Endothelial cell of umbilical vein (primary cell): ENCODE results near the gene SUV39H1. TPM values are rescaled to one million over a fixed set of nuclear protein-coding genes. Genes with fewer than 3 reads are reported as not detected.

ENCODE experiments used
- BruUV-seq: library from RNA; stranded (reverse); fragments of 400-500 nt; replicated peaks from 2 replicates; lab custom pipeline; 2021; lab: Mats Ljungman, UMichigan
- CTCF ChIA-PET: fragments of 300-600, 350-600 bp; sonication (Branson Sonifier 250); formaldehyde crosslinking; loops from one replicate; lab custom pipeline; 2021; ENCODE audit warnings: antibody characterized with exemption, inconsistent platforms; lab: Charles Lee
- POLR2A ChIA-PET: fragments of 300-600, 350-600 bp; sonication (Branson Sonifier 250); formaldehyde crosslinking; loops from one replicate; lab custom pipeline; 2021; ENCODE audit warnings: antibody characterized with exemption, inconsistent platforms; lab: Charles Lee
- DNase-seq: peaks from one replicate; pipeline ENCODE4 v3.0.0-alpha.2; 2011; ENCODE audit warnings: low read depth, low spot score
- FAIRE-seq: peaks from 2 replicates; lab custom pipeline; 2011; peaks lifted over from hg19 to GRCh38; lab: Jason Lieb, UNC
- H2AFZ ChIP-seq: 2 replicates; pipeline ENCODE4 v1.6.0; 2012; ENCODE audit warnings: low read depth, low read length, control low read depth, inconsistent platforms
- H3K27ac ChIP-seq: 2 replicates; pipeline ENCODE4 v1.5.1; 2011; ENCODE audit warnings: low read depth, mild to moderate bottlenecking, control low read depth, low read length, moderate library complexity; ENCODE audit not compliant: insufficient read depth
- H3K27me3 ChIP-seq, 2 experiments: 2 replicates each; pipeline versions ENCODE4 v1.6.0 to v1.6.1; 2011; ENCODE audit warnings: low read length in 2 of 2, mixed read lengths in 1 of 2; ENCODE audit not compliant: control insufficient read depth in 2 of 2, insufficient read depth in 2 of 2
- H3K36me3 ChIP-seq, 2 experiments: 2 replicates in 1 of 2; 3 replicates in 1 of 2; pipeline ENCODE4 v1.5.1; 2011; ENCODE audit warnings: low read length in 2 of 2, mild to moderate bottlenecking in 1 of 2, moderate library complexity in 1 of 2; ENCODE audit not compliant: control insufficient read depth in 2 of 2, insufficient read depth in 2 of 2; ENCODE audit errors: extremely low read depth in 1 of 2
- H3K4me1 ChIP-seq: 3 replicates; pipeline ENCODE4 v1.5.1; 2011; ENCODE audit warnings: mild to moderate bottlenecking, low read length; ENCODE audit not compliant: control insufficient read depth, insufficient read depth; ENCODE audit errors: extremely low read depth
- H3K4me2 ChIP-seq: 2 replicates; pipeline ENCODE4 v1.6.1; 2011; ENCODE audit warnings: low read length, control low read depth, mixed read lengths; ENCODE audit not compliant: insufficient read depth
- H3K4me3 ChIP-seq, 3 experiments: fragments of 200-600 bp in 1 of 3; sonication (generic), shearing (Covaris generic) in 1 of 3; replicated peaks in 1 of 3; 2 replicates each; pipeline ENCODE4 v1.5.1; 2011 to 2016; ENCODE audit warnings: control low read depth in 3 of 3, low read length in 3 of 3, mild to moderate bottlenecking in 2 of 3, inconsistent platforms in 1 of 3, low read depth in 1 of 3, moderate library complexity in 1 of 3; ENCODE audit not compliant: insufficient read depth in 1 of 3
- H3K79me2 ChIP-seq: 2 replicates; pipeline ENCODE4 v1.6.0; 2012; ENCODE audit warnings: low read length, inconsistent platforms; ENCODE audit not compliant: control insufficient read depth, insufficient read depth
- H3K9ac ChIP-seq: replicated peaks from 2 replicates; pipeline ENCODE3; 2011; ENCODE audit warnings: low read length, control low read depth; ENCODE audit not compliant: insufficient read depth; ENCODE audit errors: extremely low read depth
- H3K9me1 ChIP-seq: replicated peaks from 3 replicates; pipeline ENCODE4 v1.6.0; 2011; ENCODE audit warnings: mild to moderate bottlenecking, low read length; ENCODE audit not compliant: control insufficient read depth, insufficient read depth; ENCODE audit errors: extremely low read depth
- H3K9me3 ChIP-seq: replicated peaks from 2 replicates; pipeline ENCODE4 v1.5.1; 2012; ENCODE audit warnings: low read length, inconsistent platforms; ENCODE audit not compliant: control insufficient read depth, insufficient read depth
- H4K20me1 ChIP-seq: replicated peaks from 2 replicates; pipeline ENCODE3; 2011; ENCODE audit warnings: mild to moderate bottlenecking, low read length; ENCODE audit not compliant: control insufficient read depth, insufficient read depth; ENCODE audit errors: extremely low read depth
- EZH2 ChIP-seq: IDR thresholded peaks from 2 replicates; pipeline ENCODE4 v1.6.1; 2012; ENCODE audit warnings: borderline replicate concordance, low read depth, mild to moderate bottlenecking, moderate library complexity, low read length, inconsistent platforms; ENCODE audit not compliant: severe bottlenecking
- FOS ChIP-seq: IDR thresholded peaks from 2 replicates; pipeline ENCODE4 v1.6.1; 2011; ENCODE audit warnings: mild to moderate bottlenecking, low read length, moderate library complexity, borderline replicate concordance; ENCODE audit not compliant: insufficient read depth
- GATA2 ChIP-seq: IDR thresholded peaks from 2 replicates; pipeline ENCODE4 v1.7.0; 2011; ENCODE audit warnings: low read depth, mild to moderate bottlenecking, moderate library complexity, mixed read lengths, low read length; ENCODE audit not compliant: insufficient read length, insufficient read depth
- JUN ChIP-seq: IDR thresholded peaks from 2 replicates; pipeline ENCODE4 v1.6.1; 2011; ENCODE audit warnings: borderline replicate concordance, low read depth; ENCODE audit not compliant: insufficient read length, insufficient read depth
- MYC ChIP-seq: IDR thresholded peaks from one replicate; pipeline ENCODE4 v1.6.1; 2011; ENCODE audit warnings: mild to moderate bottlenecking, low read depth, low read length
- POLR2A ChIP-seq: IDR thresholded peaks from 2 replicates; pipeline ENCODE4 v1.6.1; 2012; ENCODE audit warnings: low read depth, mild to moderate bottlenecking, control low read depth, low read length
- POLR2AphosphoS5 ChIP-seq: IDR thresholded peaks from 2 replicates; pipeline ENCODE4 v1.6.1; 2012; ENCODE audit warnings: low read depth, mild to moderate bottlenecking, control low read depth, low read length, moderate library complexity; ENCODE audit not compliant: insufficient read depth
- dilution Hi-C: fragments of 300-500 bp; cut with MboI; formaldehyde crosslinking; loops from one replicate; pipeline ENCODE4 v1.15.0; 2019; ENCODE audit warnings: low sequenced_read_pairs; ENCODE audit not compliant: extremely low pct_ligation_motif_present
- intact Hi-C: fragments of 100-400 bp; cut with micrococcal nuclease; formaldehyde crosslinking; loops from one replicate; pipeline ENCODE4 v1.10.0; 2022
- polyA plus RNA-seq, 4 experiments: library from polyadenylated mRNA; depleted of rRNA in 3 of 4; stranded (reverse) in 3 of 4; unstranded in 1 of 4; fragments of >200 nt; gene quantifications; 2 replicates each; pipeline versions ENCODE4 v1.2.1 to v1.2.3, GENCODE V29; 2011 to 2012; ENCODE audit warnings: missing spikeins in 1 of 4
- total RNA-seq: library from RNA; stranded (reverse); gene quantifications from 2 replicates; pipeline ENCODE4 v1.2.3, GENCODE V29; 2021
- TF ChIP-seq, protein P1 (sequence below): IDR thresholded peaks from 2 replicates; pipeline ENCODE4 v1.6.1; 2011; ENCODE audit not compliant: insufficient read depth, insufficient read length
- TF ChIP-seq, protein P2 (sequence below), 2 donors: IDR thresholded peaks; 1 replicate in 1 of 2; 2 replicates in 1 of 2; pipeline ENCODE4 v1.5.1; 2011; ENCODE audit warnings: low read length in 2 of 2, mild to moderate bottlenecking in 2 of 2, moderate library complexity in 2 of 2, control low read depth in 1 of 2, inconsistent platforms in 1 of 2, low read depth in 1 of 2; ENCODE audit not compliant: insufficient read depth in 1 of 2; ENCODE audit errors: extremely low read depth in 1 of 2

SUV39H1 gene
- total and polyA plus RNA-seq, 2 donors (not counting 3 experiments of a cell fraction or from before 2014, with no cell fraction given) = 18.2 to 19.0 TPM

DNA sequence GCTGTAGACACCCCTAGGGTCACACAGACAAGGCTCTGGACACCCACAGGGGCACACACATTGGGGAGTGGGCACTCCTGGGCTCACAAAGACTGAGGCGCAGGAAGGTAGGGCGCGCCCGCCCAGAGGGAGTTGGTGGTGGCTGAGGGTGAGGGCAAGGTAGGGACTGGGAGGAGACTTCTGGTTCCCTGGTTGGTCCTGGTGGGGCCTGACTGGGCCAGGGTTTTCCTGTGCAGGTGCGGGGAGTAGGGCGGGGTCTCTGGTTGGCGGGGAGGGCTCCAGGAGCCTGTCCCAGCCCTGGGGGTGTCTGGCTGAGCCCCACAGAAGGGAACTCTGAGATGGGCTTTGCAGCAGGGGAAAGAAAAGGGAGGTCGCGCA lies 19.7 kb upstream of the SUV39H1 start:
- dilution Hi-C loops = no loop called here
- intact Hi-C loops = loop anchor here (2.0 to 5.0 kb wide), 3 partner anchors 20 to 200 kb away; partner anchors contain the start of genes FTSJ1 and SUV39H1
- CTCF ChIA-PET = interaction anchor here (1.0 kb wide), 1 partner anchor 28 kb away, joined by 3 read pairs; no protein-coding TSS in a partner anchor

DNA sequence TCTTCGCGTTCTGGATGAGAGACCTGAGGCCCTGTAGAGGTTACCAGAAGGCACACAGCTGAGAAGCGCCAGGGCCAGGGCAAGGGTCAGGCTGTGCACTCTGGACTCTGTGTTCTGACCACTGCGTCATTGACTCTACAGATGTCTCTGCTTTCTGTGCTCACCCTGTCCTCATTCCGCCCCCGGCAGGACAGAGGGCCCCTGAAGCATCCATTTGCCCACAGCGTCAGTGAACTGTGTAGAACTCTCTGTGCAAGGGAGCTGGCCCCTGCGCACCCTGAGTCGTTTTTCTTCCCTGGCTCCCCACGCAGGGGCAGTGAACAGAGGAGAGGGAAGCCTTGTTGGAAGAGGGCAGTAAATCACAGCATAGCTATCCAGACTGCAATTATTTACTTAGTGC lies 19.0 kb upstream of the SUV39H1 start:
- dilution Hi-C loops = no loop called here
- no TSS peak for BruUV-seq

More for the DNA sequence above, 19.7 kb upstream of the SUV39H1 start:
- Histone ChIP-seq H4K20me1 (no peaks in the 10 kb centered on the region), H3K27me3 (no peaks in the 10 kb centered on the region), H3K27ac (peak overlapping the region; percentile 41), H3K4me3 (peak overlapping the region; percentile 62 to 82 (median 73)), H2AFZ (peak overlapping the region; percentile 93), H3K36me3 (no peaks in the 10 kb centered on the region), H3K4me2 (peak overlapping the region; percentile 52), H3K79me2 (no peaks in the 10 kb centered on the region), H3K9ac (peak overlapping the region; percentile 56), H3K9me3 (no peaks in the 10 kb centered on the region), H3K4me1 (no peaks in the 10 kb centered on the region), H3K9me1 (no peaks in the 10 kb centered on the region)
- TF ChIP-seq FOS (no peak), POLR2AphosphoS5 (no peak), EZH2 (no peak)
- TF ChIP-seq, protein P1, sequence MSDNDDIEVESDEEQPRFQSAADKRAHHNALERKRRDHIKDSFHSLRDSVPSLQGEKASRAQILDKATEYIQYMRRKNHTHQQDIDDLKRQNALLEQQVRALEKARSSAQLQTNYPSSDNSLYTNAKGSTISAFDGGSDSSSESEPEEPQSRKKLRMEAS = no peak
- BruUV-seq = no TSS peak
- DNase-seq = no peak
- POLR2A ChIA-PET = no interaction called here
- peak; percentile 68 for FAIRE-seq

More for the DNA sequence above, 19.0 kb upstream of the SUV39H1 start:
- DNase-seq (no peak), FAIRE-seq (no peak)
- H4K20me1 ChIP-seq = no peaks in the 10 kb centered on the region
- ChIA-PET CTCF (no interaction called here), POLR2A (no interaction called here)
- peak overlapping the region; percentile 52 for H3K4me2 ChIP-seq
- no peaks in the 10 kb centered on the region for H3K79me2 ChIP-seq
- TF ChIP-seq POLR2AphosphoS5 (no peak), JUN (no peak), GATA2 (no peak), POLR2A (no peak), EZH2 (no peak), MYC (no peak), FOS (no peak)
- TF ChIP-seq, protein P1 = no peak
- TF ChIP-seq, protein P2, sequence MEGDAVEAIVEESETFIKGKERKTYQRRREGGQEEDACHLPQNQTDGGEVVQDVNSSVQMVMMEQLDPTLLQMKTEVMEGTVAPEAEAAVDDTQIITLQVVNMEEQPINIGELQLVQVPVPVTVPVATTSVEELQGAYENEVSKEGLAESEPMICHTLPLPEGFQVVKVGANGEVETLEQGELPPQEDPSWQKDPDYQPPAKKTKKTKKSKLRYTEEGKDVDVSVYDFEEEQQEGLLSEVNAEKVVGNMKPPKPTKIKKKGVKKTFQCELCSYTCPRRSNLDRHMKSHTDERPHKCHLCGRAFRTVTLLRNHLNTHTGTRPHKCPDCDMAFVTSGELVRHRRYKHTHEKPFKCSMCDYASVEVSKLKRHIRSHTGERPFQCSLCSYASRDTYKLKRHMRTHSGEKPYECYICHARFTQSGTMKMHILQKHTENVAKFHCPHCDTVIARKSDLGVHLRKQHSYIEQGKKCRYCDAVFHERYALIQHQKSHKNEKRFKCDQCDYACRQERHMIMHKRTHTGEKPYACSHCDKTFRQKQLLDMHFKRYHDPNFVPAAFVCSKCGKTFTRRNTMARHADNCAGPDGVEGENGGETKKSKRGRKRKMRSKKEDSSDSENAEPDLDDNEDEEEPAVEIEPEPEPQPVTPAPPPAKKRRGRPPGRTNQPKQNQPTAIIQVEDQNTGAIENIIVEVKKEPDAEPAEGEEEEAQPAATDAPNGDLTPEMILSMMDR (IDR thresholded peaks at IDR 0.05; ENCODE audit: extremely low read depth in 1 of 2, insufficient read depth in 1 of 2, low read depth in 1 of 2, low read length in 2 of 2) = no peak
- no peak overlapping the region for H3K4me3 ChIP-seq
- intact Hi-C loops = loop anchor here (2.0 to 5.0 kb wide), 3 partner anchors 19 to 200 kb away; partner anchors contain the start of genes FTSJ1 and SUV39H1
- no peaks in the 10 kb centered on the region for H3K9me3 ChIP-seq
- H3K9me1 ChIP-seq = no peaks in the 10 kb centered on the region
- H3K36me3 ChIP-seq = no peaks in the 10 kb centered on the region
- H3K9ac ChIP-seq = no peak overlapping the region
- no peaks in the 10 kb centered on the region for H3K27me3 ChIP-seq
- H3K4me1 ChIP-seq = no peaks in the 10 kb centered on the region
- H3K27ac ChIP-seq = no peak overlapping the region
- H2AFZ ChIP-seq = no peak overlapping the region
